ENCODE measurements around the gene VIPAS39. TPM values are rescaled to one million over a fixed set of nuclear protein-coding genes. Genes with fewer than 3 reads are reported as not detected.

The VIPAS39 gene
- total and polyA plus RNA-seq, 2 of the 13 experiments (the other 11 are each of a cell fraction or from before 2014, with no cell fraction given): 13.3 to 21.5 TPM

DNA sequence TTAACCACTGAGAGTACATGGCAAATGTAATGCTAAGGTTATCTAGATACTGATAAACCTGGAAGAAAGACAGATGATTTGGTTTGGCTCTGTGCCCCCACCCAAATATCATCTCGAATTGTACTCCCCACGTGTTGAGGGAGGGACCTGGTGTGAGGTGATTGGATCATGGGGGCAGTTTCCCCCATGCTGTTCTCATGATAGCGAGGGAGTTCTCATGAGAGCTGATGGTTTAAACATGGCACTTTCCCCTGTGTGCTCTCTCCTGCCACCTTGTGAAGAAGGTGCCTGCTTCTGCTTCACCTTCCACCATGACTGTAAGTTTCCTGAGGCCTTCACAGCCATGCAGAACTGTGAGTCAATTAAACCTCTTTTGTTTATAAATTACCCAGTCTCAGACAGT is 48.3 kb downstream of the VIPAS39 start:
- WGBS (ENCODE audit: low lambda C conversion rate): 7% methylated on average over 3 of the region's 3 CpGs
- no TSS peak for BruUV-seq (replicated peaks)
- intact Hi-C loops (cut with micrococcal nuclease; ENCODE audit: unreplicated experiment): loop anchor here (1.0 to 2.0 kb wide), 2 partner anchors 84 to 108 kb away; no protein-coding TSS in a partner anchor
- FAIRE-seq (peak; percentile 71), ATAC-seq (peak; percentile 92), DNase-seq (ENCODE audit: low spot score) (peak; percentile 41)
- peaks cover 9% of the 10 kb centered on the region for H3K4me1 ChIP-seq (ENCODE audit: insufficient read depth, low read length)
- peak overlapping the region; percentile 57 for H3K4me2 ChIP-seq (ENCODE audit: low read depth, low read length)
- no peak overlapping the region for H3K4me3 ChIP-seq (replicated peaks in 1 of 3; ENCODE audit: insufficient read depth in 1 of 3, low read depth in 2 of 3, low read length in 3 of 3)
- H4K20me1 ChIP-seq (ENCODE audit: insufficient read depth, low read length): no peaks in the 10 kb centered on the region
- no peak overlapping the region for H3K27ac ChIP-seq (ENCODE audit: extremely low read length, insufficient read depth, low read length)
- POLR2A ChIA-PET: interaction anchor here (1.0 kb wide), 1 partner anchor 108 kb away, joined by 3 read pairs; no protein-coding TSS in a partner anchor
- no peaks in the 10 kb centered on the region for H3K27me3 ChIP-seq (ENCODE audit: control insufficient read depth in 1 of 2, insufficient read depth in 2 of 2, low read length in 2 of 2)
- H2AFZ ChIP-seq (ENCODE audit: low read length): no peak overlapping the region
- no peaks in the 10 kb centered on the region for H3K79me2 ChIP-seq (ENCODE audit: insufficient read depth, low read length)
- no peaks in the 10 kb centered on the region for H3K9me3 ChIP-seq (ENCODE audit: low read length)
- H3K36me3 ChIP-seq (replicated peaks in 1 of 2; ENCODE audit: control insufficient read depth in 1 of 2, insufficient read depth in 2 of 2, low read length in 2 of 2): no peaks in the 10 kb centered on the region
- CTCF ChIA-PET (ENCODE audit: low intra/inter-chr PET ratio, low total read pairs): interaction anchor here (2.0 kb wide), 1 partner anchor 108 kb away, joined by 9 read pairs; no protein-coding TSS in a partner anchor
- in situ Hi-C loops (cut with HindIII; ENCODE audit: extremely low pct_ligation_motif_present, low pct_unique_long_range_greater_than_20kb): no loop called here
- no peak overlapping the region for H3K9ac ChIP-seq (ENCODE audit: insufficient read depth, low read depth, low read length)
- TF ChIP-seq STAG1 (CRISPR knock-in tag; IDR thresholded peaks at IDR 0.05): peak; percentile 80
- TF ChIP-seq KMT2A (CRISPR knock-in tag; IDR thresholded peaks at IDR 0.05): no peak
- TF ChIP-seq GPN1 (CRISPR knock-in tag; IDR thresholded peaks at IDR 0.05; ENCODE audit: borderline replicate concordance): no peak
- TF ChIP-seq ZNF737 (CRISPR knock-in tag; IDR thresholded peaks at IDR 0.05; ENCODE audit: borderline replicate concordance): no peak
- TF ChIP-seq, protein P1, sequence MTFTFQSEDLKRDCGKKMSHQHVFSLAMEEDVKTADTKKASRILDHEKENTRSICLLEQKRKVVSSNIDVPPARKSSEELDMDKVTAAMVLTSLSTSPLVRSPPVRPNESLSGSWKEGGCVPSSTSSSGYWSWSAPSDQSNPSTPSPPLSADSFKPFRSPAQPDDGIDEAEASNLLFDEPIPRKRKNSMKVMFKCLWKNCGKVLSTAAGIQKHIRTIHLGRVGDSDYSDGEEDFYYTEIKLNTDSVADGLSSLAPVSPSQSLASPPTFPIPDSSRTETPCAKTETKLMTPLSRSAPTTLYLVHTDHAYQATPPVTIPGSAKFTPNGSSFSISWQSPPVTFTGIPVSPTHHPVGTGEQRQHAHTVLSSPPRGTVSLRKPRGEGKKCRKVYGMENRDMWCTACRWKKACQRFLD (CRISPR knock-in tag; IDR thresholded peaks at IDR 0.05; ENCODE audit: borderline replicate concordance): no peak
- TF ChIP-seq LCORL (IDR thresholded peaks at IDR 0.05): no peak
- 0 out of 2 replicates have a peak, but pooled peaks have one; percentile 17 for TF ChIP-seq LCORL (CRISPR knock-in tag; IDR thresholded peaks at IDR 0.05)
- no peak for TF ChIP-seq ELF4 (CRISPR knock-in tag; IDR thresholded peaks at IDR 0.05; ENCODE audit: borderline replicate concordance)
- TF ChIP-seq ZNF180 (CRISPR knock-in tag; IDR thresholded peaks at IDR 0.05; ENCODE audit: borderline replicate concordance, low read depth): no peak
- TF ChIP-seq THAP11 (CRISPR knock-in tag; IDR thresholded peaks at IDR 0.05): 0 out of 2 replicates have a peak, but pooled peaks have one; percentile 23
- TF ChIP-seq, protein P2, sequence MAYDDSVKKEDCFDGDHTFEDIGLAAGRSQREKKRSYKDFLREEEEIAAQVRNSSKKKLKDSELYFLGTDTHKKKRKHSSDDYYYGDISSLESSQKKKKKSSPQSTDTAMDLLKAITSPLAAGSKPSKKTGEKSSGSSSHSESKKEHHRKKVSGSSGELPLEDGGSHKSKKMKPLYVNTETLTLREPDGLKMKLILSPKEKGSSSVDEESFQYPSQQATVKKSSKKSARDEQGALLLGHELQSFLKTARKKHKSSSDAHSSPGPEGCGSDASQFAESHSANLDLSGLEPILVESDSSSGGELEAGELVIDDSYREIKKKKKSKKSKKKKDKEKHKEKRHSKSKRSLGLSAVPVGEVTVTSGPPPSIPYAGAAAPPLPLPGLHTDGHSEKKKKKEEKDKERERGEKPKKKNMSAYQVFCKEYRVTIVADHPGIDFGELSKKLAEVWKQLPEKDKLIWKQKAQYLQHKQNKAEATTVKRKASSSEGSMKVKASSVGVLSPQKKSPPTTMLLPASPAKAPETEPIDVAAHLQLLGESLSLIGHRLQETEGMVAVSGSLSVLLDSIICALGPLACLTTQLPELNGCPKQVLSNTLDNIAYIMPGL (CRISPR knock-in tag; IDR thresholded peaks at IDR 0.05; ENCODE audit: borderline replicate concordance in 1 of 2, low read depth in 1 of 2): peak in 1 of 2 experiments; percentile 41; a peak in 1 of 4 replicates
- peak; percentile 52; the same call in 1 of the 2 replicates for TF ChIP-seq ZFX (CRISPR knock-in tag; IDR thresholded peaks at IDR 0.05; ENCODE audit: low read depth)
- TF ChIP-seq, protein P3, sequence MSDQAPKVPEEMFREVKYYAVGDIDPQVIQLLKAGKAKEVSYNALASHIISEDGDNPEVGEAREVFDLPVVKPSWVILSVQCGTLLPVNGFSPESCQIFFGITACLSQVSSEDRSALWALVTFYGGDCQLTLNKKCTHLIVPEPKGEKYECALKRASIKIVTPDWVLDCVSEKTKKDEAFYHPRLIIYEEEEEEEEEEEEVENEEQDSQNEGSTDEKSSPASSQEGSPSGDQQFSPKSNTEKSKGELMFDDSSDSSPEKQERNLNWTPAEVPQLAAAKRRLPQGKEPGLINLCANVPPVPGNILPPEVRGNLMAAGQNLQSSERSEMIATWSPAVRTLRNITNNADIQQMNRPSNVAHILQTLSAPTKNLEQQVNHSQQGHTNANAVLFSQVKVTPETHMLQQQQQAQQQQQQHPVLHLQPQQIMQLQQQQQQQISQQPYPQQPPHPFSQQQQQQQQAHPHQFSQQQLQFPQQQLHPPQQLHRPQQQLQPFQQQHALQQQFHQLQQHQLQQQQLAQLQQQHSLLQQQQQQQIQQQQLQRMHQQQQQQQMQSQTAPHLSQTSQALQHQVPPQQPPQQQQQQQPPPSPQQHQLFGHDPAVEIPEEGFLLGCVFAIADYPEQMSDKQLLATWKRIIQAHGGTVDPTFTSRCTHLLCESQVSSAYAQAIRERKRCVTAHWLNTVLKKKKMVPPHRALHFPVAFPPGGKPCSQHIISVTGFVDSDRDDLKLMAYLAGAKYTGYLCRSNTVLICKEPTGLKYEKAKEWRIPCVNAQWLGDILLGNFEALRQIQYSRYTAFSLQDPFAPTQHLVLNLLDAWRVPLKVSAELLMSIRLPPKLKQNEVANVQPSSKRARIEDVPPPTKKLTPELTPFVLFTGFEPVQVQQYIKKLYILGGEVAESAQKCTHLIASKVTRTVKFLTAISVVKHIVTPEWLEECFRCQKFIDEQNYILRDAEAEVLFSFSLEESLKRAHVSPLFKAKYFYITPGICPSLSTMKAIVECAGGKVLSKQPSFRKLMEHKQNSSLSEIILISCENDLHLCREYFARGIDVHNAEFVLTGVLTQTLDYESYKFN (CRISPR knock-in tag; conservative IDR thresholded peaks at IDR 0.05): no peak
- TF ChIP-seq SMC3 (IDR thresholded peaks at IDR 0.05; ENCODE audit: low read length): peak; percentile 81; the same call in 1 of the 2 replicates
- no peak for TF ChIP-seq ARNT (IDR thresholded peaks at IDR 0.05)
- TF ChIP-seq, protein P4, sequence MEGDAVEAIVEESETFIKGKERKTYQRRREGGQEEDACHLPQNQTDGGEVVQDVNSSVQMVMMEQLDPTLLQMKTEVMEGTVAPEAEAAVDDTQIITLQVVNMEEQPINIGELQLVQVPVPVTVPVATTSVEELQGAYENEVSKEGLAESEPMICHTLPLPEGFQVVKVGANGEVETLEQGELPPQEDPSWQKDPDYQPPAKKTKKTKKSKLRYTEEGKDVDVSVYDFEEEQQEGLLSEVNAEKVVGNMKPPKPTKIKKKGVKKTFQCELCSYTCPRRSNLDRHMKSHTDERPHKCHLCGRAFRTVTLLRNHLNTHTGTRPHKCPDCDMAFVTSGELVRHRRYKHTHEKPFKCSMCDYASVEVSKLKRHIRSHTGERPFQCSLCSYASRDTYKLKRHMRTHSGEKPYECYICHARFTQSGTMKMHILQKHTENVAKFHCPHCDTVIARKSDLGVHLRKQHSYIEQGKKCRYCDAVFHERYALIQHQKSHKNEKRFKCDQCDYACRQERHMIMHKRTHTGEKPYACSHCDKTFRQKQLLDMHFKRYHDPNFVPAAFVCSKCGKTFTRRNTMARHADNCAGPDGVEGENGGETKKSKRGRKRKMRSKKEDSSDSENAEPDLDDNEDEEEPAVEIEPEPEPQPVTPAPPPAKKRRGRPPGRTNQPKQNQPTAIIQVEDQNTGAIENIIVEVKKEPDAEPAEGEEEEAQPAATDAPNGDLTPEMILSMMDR (CRISPR knock-in tag; IDR thresholded peaks at IDR 0.05): peak; percentile 83
- TF ChIP-seq RAD21 (CRISPR knock-in tag; IDR thresholded peaks at IDR 0.05): peak; percentile 64
